ENCODE data around the gene FBXW5.

FBXW5 gene

DNA sequence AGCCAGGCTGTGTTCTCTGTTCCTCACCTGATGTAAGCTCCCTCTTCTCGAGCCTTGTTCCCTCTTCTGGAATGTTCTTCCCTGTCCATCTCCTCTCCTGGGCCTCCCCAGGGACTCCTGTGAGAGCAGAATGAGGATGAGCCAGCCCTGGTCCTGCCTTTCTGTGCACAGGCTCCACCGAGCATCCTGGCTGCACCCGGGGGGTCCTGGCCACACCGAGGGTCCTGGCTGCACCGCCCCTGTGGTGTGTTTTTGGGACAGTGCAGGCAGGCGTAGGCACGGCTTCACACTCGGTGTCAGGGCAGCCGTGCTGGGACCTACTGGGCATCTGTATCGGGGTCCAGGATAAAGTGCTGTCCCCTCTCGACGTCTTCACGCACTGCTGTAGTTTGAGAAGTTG is 17.8 kb downstream of the FBXW5 start:
- no peak for TF ChIP-seq POLR2AphosphoS5 (IDR thresholded peaks at IDR 0.05; ENCODE audit: borderline replicate concordance, low read depth, low read length)
- no peak for TF ChIP-seq FOXP2 (optimal IDR thresholded peaks at IDR 0.05; ENCODE audit: control extremely low read depth, extremely low read length, insufficient read depth)
- TF ChIP-seq EZH2 (IDR thresholded peaks at IDR 0.05) = no peak
- Histone ChIP-seq H3K9ac (ENCODE audit: insufficient read length) (no peak overlapping the region), H3K27ac (no peak overlapping the region), H3K36me3 (ENCODE audit: insufficient read depth, low read length) (peaks cover 6% of the 10 kb centered on the region; the same call in 1 of the 2 replicates), H3K4me3 (no peak overlapping the region), H3K9me3 (ENCODE audit: low read depth, low read length) (no peaks in the 10 kb centered on the region)
- DNase-seq (ENCODE audit: low read depth, low spot score) = no peak

DNA sequence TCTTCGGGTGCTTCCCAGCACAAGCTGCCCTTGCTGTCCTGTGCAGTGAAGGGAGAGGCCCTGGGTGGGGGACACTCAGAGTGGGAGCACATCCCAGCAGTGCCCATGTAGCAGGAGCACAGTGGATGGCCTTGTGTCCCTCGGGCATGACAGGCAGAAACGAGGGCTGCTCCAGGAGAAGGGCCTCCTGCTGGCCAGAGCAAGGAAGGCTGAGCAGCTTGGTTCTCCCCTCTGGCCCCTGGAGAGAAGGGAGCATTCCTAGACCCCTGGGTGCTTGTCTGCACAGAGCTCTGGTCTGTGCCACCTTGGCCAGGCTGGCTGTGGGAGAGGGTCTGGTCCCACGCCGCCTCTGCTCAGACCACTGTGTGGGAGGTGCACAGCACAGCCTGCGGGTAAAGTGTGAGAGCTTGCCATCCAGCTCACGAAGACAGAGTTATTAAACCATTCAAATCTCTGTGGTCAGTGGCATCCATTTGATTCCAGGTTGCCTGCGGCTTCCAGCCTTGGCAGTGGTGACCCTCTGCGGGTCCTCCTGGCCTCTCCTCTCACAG is 18.3 kb downstream of the FBXW5 start:
- Histone ChIP-seq H3K27ac (no peak overlapping the region), H3K4me3 (no peak overlapping the region), H3K9ac (ENCODE audit: insufficient read length) (no peak overlapping the region), H3K36me3 (ENCODE audit: insufficient read depth, low read length) (peaks cover 7% of the 10 kb centered on the region; the same call in 1 of the 2 replicates), H3K9me3 (ENCODE audit: low read depth, low read length) (no peaks in the 10 kb centered on the region)
- TF ChIP-seq EZH2 (IDR thresholded peaks at IDR 0.05) = no peak
- TF ChIP-seq FOXP2 (optimal IDR thresholded peaks at IDR 0.05; ENCODE audit: control extremely low read depth, extremely low read length, insufficient read depth) = no peak
- no peak for TF ChIP-seq POLR2AphosphoS5 (IDR thresholded peaks at IDR 0.05; ENCODE audit: borderline replicate concordance, low read depth, low read length)
- no peak for DNase-seq (ENCODE audit: low read depth, low spot score)

DNA sequence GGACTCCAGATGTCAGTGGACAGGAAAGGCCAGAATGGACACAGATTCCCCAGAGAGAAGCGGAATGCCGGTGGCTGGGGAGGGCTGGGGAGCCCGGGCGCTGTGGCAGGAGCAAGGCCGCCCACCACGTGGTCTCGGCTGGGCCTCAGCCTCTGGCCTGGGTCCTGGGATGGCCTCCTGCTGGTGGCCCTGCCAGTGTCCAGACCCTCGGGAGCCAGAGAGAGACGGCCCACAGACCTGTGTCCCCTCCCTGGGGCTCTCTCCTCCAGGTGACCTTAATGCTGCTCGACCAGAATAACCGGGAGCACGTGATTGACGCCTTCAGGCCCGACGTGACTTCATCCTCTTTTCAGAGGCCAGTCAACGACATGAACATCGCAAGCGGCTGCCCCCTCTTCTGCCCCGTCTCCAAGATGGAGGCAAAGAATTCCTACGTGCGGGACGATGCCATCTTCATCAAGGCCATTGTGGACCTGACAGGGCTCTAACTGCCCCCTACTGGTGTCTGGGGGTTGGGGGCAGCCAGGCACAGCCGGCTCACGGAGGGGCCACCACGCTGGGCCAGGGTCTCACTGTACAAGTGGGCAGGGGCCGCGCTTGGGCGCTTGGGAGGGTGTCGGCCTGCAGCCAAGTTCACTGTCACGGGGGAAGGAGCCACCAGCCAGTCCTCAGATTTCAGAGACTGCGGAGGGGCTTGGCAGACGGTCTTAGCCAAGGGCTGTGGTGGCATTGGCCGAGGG is 19.0 kb downstream of the FBXW5 start:
- no peak overlapping the region for H3K4me3 ChIP-seq
- no peaks in the 10 kb centered on the region for H3K9me3 ChIP-seq (ENCODE audit: low read depth, low read length)
- TF ChIP-seq POLR2AphosphoS5 (IDR thresholded peaks at IDR 0.05; ENCODE audit: borderline replicate concordance, low read depth, low read length) (no peak), EZH2 (IDR thresholded peaks at IDR 0.05) (no peak), FOXP2 (optimal IDR thresholded peaks at IDR 0.05; ENCODE audit: control extremely low read depth, extremely low read length, insufficient read depth) (no peak)
- DNase-seq (ENCODE audit: low read depth, low spot score) = no peak
- no peak overlapping the region for H3K27ac ChIP-seq
- H3K36me3 ChIP-seq (ENCODE audit: insufficient read depth, low read length) = peaks cover 13% of the 10 kb centered on the region; the same call in 1 of the 2 replicates
- H3K9ac ChIP-seq (ENCODE audit: insufficient read length) = no peak overlapping the region

DNA sequence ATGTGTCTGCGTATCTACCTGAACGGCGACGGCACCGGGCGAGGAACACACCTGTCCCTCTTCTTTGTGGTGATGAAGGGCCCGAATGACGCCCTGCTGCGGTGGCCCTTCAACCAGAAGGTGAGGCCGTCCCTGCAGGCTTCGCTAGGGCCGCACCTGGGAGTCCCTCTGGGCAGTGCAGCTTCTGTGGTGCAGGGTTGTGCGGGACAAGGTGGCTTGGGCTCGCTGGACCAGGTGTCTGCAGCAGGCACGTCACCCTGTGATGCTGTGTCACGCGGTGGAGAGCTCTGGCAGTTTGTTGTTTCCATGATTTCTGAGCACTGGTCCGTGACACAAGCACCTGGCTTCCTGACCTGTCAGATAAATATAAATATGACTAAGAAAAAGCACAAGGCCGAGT is 20.7 kb downstream of the FBXW5 start:
- peaks cover 24% of the 10 kb centered on the region; the same call in 1 of the 2 replicates for H3K36me3 ChIP-seq (ENCODE audit: insufficient read depth, low read length)
- no peak overlapping the region for H3K9ac ChIP-seq (ENCODE audit: insufficient read length)
- no peak overlapping the region for H3K4me3 ChIP-seq
- DNase-seq (ENCODE audit: low read depth, low spot score) = no peak
- H3K9me3 ChIP-seq (ENCODE audit: low read depth, low read length) = no peaks in the 10 kb centered on the region
- no peak overlapping the region for H3K27ac ChIP-seq
- TF ChIP-seq POLR2AphosphoS5 (IDR thresholded peaks at IDR 0.05; ENCODE audit: borderline replicate concordance, low read depth, low read length) (no peak), FOXP2 (optimal IDR thresholded peaks at IDR 0.05; ENCODE audit: control extremely low read depth, extremely low read length, insufficient read depth) (no peak), EZH2 (IDR thresholded peaks at IDR 0.05) (no peak)

DNA sequence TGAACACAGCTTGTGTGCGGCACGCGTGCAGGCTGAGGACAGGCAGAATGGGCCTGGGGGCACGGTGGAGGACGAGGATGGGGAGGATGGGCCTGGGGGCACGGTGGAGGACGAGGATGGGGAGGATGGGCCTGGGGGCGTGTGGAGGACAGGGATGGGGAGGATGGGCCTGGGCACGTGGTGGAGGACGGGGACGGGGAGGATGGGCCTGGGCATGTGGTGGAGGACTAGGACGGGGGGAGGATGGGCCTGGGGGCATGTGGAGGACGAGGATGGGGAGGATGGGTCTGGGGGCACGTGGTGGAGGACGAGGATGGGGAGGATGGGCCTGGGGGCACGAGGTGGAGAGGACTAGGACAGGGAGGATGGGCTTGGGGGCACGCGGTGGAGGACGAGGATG is 22.0 kb downstream of the FBXW5 start:
- peaks cover 27% of the 10 kb centered on the region; the same call in 1 of the 2 replicates for H3K36me3 ChIP-seq (ENCODE audit: insufficient read depth, low read length)
- TF ChIP-seq EZH2 (IDR thresholded peaks at IDR 0.05) (no peak), POLR2AphosphoS5 (IDR thresholded peaks at IDR 0.05; ENCODE audit: borderline replicate concordance, low read depth, low read length) (no peak), FOXP2 (optimal IDR thresholded peaks at IDR 0.05; ENCODE audit: control extremely low read depth, extremely low read length, insufficient read depth) (no peak)
- H3K9ac ChIP-seq (ENCODE audit: insufficient read length) = no peak overlapping the region

DNA sequence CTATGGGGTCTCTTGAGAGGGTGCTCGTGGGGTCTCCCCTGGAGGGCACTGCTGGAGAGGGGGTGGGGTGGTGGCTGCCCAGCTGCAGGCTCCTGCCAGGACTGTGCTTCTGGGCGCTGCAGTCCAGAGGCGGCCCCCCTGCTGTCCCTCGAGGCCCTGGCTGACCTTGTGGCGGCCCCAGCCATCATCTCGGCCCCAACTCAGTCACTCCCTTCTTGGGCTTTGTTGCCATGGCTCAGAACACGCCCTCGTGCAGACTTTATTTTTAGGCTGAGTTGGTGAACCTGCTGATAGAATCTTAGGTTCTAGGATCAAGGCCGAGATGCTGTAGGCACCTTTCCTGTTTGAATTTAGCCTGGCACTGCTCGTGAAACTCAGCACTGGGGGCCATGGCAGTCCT is 22.8 kb downstream of the FBXW5 start:
- Histone ChIP-seq H3K27ac (no peak overlapping the region), H3K9ac (ENCODE audit: insufficient read length) (no peak overlapping the region), H3K9me3 (ENCODE audit: low read depth, low read length) (no peaks in the 10 kb centered on the region), H3K4me3 (no peak overlapping the region), H3K36me3 (ENCODE audit: insufficient read depth, low read length) (peaks cover 35% of the 10 kb centered on the region; the same call in 1 of the 2 replicates)
- no peak for TF ChIP-seq FOXP2 (optimal IDR thresholded peaks at IDR 0.05; ENCODE audit: control extremely low read depth, extremely low read length, insufficient read depth)
- TF ChIP-seq EZH2 (IDR thresholded peaks at IDR 0.05) = no peak
- TF ChIP-seq POLR2AphosphoS5 (IDR thresholded peaks at IDR 0.05; ENCODE audit: borderline replicate concordance, low read depth, low read length) = no peak
- DNase-seq (ENCODE audit: low read depth, low spot score) = no peak

More for the DNA sequence above, 22.0 kb downstream of the FBXW5 start:
- Histone ChIP-seq H3K27ac (no peak overlapping the region), H3K9me3 (ENCODE audit: low read depth, low read length) (no peaks in the 10 kb centered on the region), H3K4me3 (no peak overlapping the region)
- DNase-seq (ENCODE audit: low read depth, low spot score) = no peak

DNA sequence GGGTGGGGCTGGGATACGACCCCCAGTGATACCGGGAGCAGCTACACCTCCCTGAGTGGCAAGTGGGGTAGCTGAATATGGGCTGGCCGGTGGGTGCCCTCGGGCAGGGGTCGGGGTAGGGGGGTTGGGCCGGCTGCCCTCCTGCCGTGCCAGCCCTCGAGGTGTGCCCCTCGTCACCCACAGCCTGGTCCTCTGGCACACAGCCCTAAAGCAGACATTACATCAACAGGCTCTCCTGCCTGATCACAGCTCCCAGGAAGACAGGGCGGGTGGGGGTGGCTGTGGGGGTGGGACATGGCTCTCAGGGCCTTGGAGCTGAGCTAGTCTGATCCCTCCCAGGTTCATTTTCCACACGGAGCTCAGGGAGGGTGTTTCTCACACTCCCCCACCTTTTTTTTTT is 23.2 kb downstream of the FBXW5 start:
- no peak overlapping the region for H3K27ac ChIP-seq
- no peaks in the 10 kb centered on the region for H3K9me3 ChIP-seq (ENCODE audit: low read depth, low read length)
- peaks cover 37% of the 10 kb centered on the region; the same call in 1 of the 2 replicates for H3K36me3 ChIP-seq (ENCODE audit: insufficient read depth, low read length)
- no peak for TF ChIP-seq FOXP2 (optimal IDR thresholded peaks at IDR 0.05; ENCODE audit: control extremely low read depth, extremely low read length, insufficient read depth)
- no peak for DNase-seq (ENCODE audit: low read depth, low spot score)
- no peak overlapping the region for H3K9ac ChIP-seq (ENCODE audit: insufficient read length)
- H3K4me3 ChIP-seq = no peak overlapping the region

DNA sequence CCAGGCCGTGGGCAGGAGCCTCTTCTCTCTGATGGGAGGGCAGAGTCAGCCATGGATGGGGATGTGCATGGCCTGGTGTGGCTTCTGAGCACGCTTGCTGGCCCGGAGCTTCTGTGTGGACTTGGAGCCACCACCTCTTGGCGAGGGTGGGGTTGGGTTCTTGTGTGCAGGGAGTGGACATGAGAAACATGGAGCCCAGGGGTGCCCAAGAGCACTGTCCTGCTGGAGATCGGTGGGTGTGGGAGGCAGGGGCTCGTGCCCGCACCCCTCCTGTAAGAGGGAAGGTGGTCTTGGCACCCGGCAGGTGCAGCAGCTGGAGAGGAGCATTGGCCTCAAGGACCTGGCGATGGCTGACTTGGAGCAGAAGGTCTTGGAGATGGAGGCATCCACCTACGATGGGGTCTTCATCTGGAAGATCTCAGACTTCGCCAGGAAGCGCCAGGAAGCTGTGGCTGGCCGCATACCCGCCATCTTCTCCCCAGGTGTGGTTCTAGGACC is 23.8 kb downstream of the FBXW5 start:
- no peak overlapping the region for H3K27ac ChIP-seq
- H3K4me3 ChIP-seq = no peak overlapping the region
- no peak for DNase-seq (ENCODE audit: low read depth, low spot score)
- no peak for TF ChIP-seq FOXP2 (optimal IDR thresholded peaks at IDR 0.05; ENCODE audit: control extremely low read depth, extremely low read length, insufficient read depth)
- no peak for TF ChIP-seq EZH2 (IDR thresholded peaks at IDR 0.05)
- no peak for TF ChIP-seq POLR2AphosphoS5 (IDR thresholded peaks at IDR 0.05; ENCODE audit: borderline replicate concordance, low read depth, low read length)
- H3K9ac ChIP-seq (ENCODE audit: insufficient read length) = no peak overlapping the region
- peaks cover 42% of the 10 kb centered on the region; the same call in 1 of the 2 replicates for H3K36me3 ChIP-seq (ENCODE audit: insufficient read depth, low read length)
- no peaks in the 10 kb centered on the region for H3K9me3 ChIP-seq (ENCODE audit: low read depth, low read length)

Measured in SK-N-MC (cell line).